Measurements from ENCODE around the gene TPGS1. TPM values are rescaled to one million over a fixed set of nuclear protein-coding genes. Genes with fewer than 3 reads are reported as not detected.

TPGS1 gene
- total and polyA plus RNA-seq, 2 donors (not counting 3 experiments of a cell fraction or from before 2014, with no cell fraction given): 20.9 to 24.7 TPM

DNA sequence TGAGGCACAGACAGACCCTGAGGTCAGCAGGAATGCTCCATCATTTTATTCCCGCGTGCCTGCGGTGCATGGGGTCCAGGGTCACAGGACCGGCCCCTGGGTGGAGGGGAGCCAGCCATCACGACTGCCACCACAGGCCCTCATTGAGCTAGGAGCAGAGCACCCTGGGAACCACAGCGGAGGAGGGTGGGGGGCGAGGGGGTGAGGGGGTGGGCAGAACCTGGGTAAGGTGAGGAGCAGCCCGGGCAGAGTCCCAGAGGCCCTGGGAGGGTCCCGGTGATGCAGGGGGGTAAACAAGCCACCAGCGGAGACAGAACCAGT, 12.3 kb upstream of the TPGS1 start:
- dilution Hi-C loops (cut with MboI; ENCODE audit: extremely low pct_ligation_motif_present, low sequenced_read_pairs): no loop called here

More for the DNA sequence above, 12.3 kb upstream of the TPGS1 start:
- peaks cover 9 to 12% of the 10 kb centered on the region in 2 experiments for H3K27me3 ChIP-seq (ENCODE audit: control insufficient read depth in 2 of 2, insufficient read depth in 2 of 2, low read length in 2 of 2)
- H3K9ac ChIP-seq (replicated peaks; ENCODE audit: extremely low read depth, insufficient read depth, low read length): no peak overlapping the region
- no peaks in the 10 kb centered on the region for H3K9me3 ChIP-seq (replicated peaks; ENCODE audit: control insufficient read depth, insufficient read depth, low read length)
- H3K27ac ChIP-seq (ENCODE audit: insufficient read depth, low read depth, low read length): no peak overlapping the region
- no peak overlapping the region for H3K4me3 ChIP-seq (replicated peaks in 1 of 3; ENCODE audit: insufficient read depth in 1 of 3, low read depth in 1 of 3, low read length in 3 of 3)
- H3K4me2 ChIP-seq (ENCODE audit: insufficient read depth, low read length): no peak overlapping the region
- no TSS peak for BruUV-seq (replicated peaks)
- intact Hi-C loops (cut with micrococcal nuclease): no loop called here
- no peaks in the 10 kb centered on the region for H3K9me1 ChIP-seq (replicated peaks; ENCODE audit: control insufficient read depth, extremely low read depth, insufficient read depth, low read length)
- POLR2A ChIA-PET: no interaction called here
- TF ChIP-seq JUN (IDR thresholded peaks at IDR 0.05; ENCODE audit: borderline replicate concordance, insufficient read depth, insufficient read length, low read depth) (no peak), POLR2A (IDR thresholded peaks at IDR 0.05; ENCODE audit: low read depth, low read length) (no peak), FOS (IDR thresholded peaks at IDR 0.05; ENCODE audit: borderline replicate concordance, insufficient read depth, low read length) (no peak), GATA2 (IDR thresholded peaks at IDR 0.05; ENCODE audit: insufficient read depth, insufficient read length, low read depth, low read length) (no peak), EZH2 (IDR thresholded peaks at IDR 0.05; ENCODE audit: borderline replicate concordance, low read depth, low read length, severe bottlenecking) (no peak), POLR2AphosphoS5 (IDR thresholded peaks at IDR 0.05; ENCODE audit: insufficient read depth, low read depth, low read length) (no peak), MYC (IDR thresholded peaks at IDR 0.05; ENCODE audit: low read depth, low read length) (no peak)
- TF ChIP-seq, protein P1, sequence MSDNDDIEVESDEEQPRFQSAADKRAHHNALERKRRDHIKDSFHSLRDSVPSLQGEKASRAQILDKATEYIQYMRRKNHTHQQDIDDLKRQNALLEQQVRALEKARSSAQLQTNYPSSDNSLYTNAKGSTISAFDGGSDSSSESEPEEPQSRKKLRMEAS (IDR thresholded peaks at IDR 0.05; ENCODE audit: insufficient read depth, insufficient read length): no peak
- TF ChIP-seq, protein P2, sequence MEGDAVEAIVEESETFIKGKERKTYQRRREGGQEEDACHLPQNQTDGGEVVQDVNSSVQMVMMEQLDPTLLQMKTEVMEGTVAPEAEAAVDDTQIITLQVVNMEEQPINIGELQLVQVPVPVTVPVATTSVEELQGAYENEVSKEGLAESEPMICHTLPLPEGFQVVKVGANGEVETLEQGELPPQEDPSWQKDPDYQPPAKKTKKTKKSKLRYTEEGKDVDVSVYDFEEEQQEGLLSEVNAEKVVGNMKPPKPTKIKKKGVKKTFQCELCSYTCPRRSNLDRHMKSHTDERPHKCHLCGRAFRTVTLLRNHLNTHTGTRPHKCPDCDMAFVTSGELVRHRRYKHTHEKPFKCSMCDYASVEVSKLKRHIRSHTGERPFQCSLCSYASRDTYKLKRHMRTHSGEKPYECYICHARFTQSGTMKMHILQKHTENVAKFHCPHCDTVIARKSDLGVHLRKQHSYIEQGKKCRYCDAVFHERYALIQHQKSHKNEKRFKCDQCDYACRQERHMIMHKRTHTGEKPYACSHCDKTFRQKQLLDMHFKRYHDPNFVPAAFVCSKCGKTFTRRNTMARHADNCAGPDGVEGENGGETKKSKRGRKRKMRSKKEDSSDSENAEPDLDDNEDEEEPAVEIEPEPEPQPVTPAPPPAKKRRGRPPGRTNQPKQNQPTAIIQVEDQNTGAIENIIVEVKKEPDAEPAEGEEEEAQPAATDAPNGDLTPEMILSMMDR (IDR thresholded peaks at IDR 0.05; ENCODE audit: extremely low read depth in 1 of 2, insufficient read depth in 1 of 2, low read depth in 1 of 2, low read length in 2 of 2): no peak
- no peaks in the 10 kb centered on the region for H3K36me3 ChIP-seq (ENCODE audit: control insufficient read depth in 2 of 2, extremely low read depth in 1 of 2, insufficient read depth in 2 of 2, low read length in 2 of 2)
- H3K79me2 ChIP-seq (ENCODE audit: control insufficient read depth, insufficient read depth, low read length): no peaks in the 10 kb centered on the region
- H4K20me1 ChIP-seq (replicated peaks; ENCODE audit: control insufficient read depth, extremely low read depth, insufficient read depth, low read length): no peaks in the 10 kb centered on the region
- no peak overlapping the region for H2AFZ ChIP-seq (ENCODE audit: low read depth, low read length)
- FAIRE-seq: no peak
- H3K4me1 ChIP-seq (ENCODE audit: control insufficient read depth, extremely low read depth, insufficient read depth, low read length): no peaks in the 10 kb centered on the region
- DNase-seq (ENCODE audit: low read depth, low spot score): no peak
- CTCF ChIA-PET: interaction anchor here (0.7 to 2.7 kb wide), 8 partner anchors 10 to 121 kb away, joined by 3 to 28 read pairs (median 4); no protein-coding TSS in a partner anchor

All from endothelial cell of umbilical vein (primary cell).